Ishikawa (cell line): ENCODE data around the gene PRKCB.

Experiments
- RAD21 ChIP-seq: IDR thresholded peaks from 2 replicates; pipeline ENCODE4 v1.6.1; 2012; ENCODE audit warnings: low read depth
- REST ChIP-seq: IDR thresholded peaks from 2 replicates; pipeline ENCODE4 v1.6.1; 2012; ENCODE audit warnings: low read depth, mild to moderate bottlenecking

GRCh38 chr16:24075302-24075701, 239.5 kb downstream of the PRKCB start:
- TF ChIP-seq RAD21 (no peak), REST (no peak)
